Mesothelial cell of epicardium (in vitro differentiated cells): ENCODE measurements around the gene GPR179. TPM values are rescaled to one million over a fixed set of nuclear protein-coding genes. Genes with fewer than 3 reads are reported as not detected.

Experiments
- DNase-seq, 2 experiments: peaks; one replicate each; pipeline ENCODE4 v3.0.0; 2021; ENCODE audit warnings: low spot score in 2 of 2; ENCODE audit not compliant: unreplicated experiment in 2 of 2
- H3K27ac Mint-ChIP-seq: 2 replicates; pipeline ENCODE4 v1.8.0; 2021; ENCODE audit warnings: mixed read lengths
- H3K27me3 Mint-ChIP-seq: 2 replicates; pipeline ENCODE4 v1.8.0; 2021; ENCODE audit warnings: low read depth, mixed read lengths
- H3K36me3 Mint-ChIP-seq: 2 replicates; pipeline ENCODE4 v1.8.0; 2021; ENCODE audit warnings: mixed read lengths
- H3K4me1 Mint-ChIP-seq: 2 replicates; pipeline ENCODE4 v1.8.0; 2021; ENCODE audit warnings: mixed read lengths
- H3K4me3 Mint-ChIP-seq: 2 replicates; pipeline ENCODE4 v1.8.0; 2021; ENCODE audit warnings: mild to moderate bottlenecking, moderate library complexity, mixed read lengths
- H3K9me3 Mint-ChIP-seq: 2 replicates; pipeline ENCODE4 v1.8.0; 2021; ENCODE audit warnings: mixed read lengths
- total RNA-seq: library from RNA; stranded (reverse); gene quantifications from 3 replicates; pipeline ENCODE4 v1.2.1, GENCODE V29; 2021
- TF ChIP-seq, protein P1 (sequence below): fragments of 200-600 bp; sonication (generic); IDR thresholded peaks from one replicate; pipeline ENCODE4 v1.5.0; 2021; ENCODE audit warnings: antibody characterized with exemption; ENCODE audit not compliant: unreplicated experiment

The GPR179 gene
- total RNA-seq, 1 donor from 2014 or later, result 0.25 TPM

GRCh38 chr17:38350035-38350434 lies 6.3 kb upstream of the GPR179 start:
- Mint-ChIP-seq H3K4me3 (peak overlapping the region; percentile 82), H3K27ac (peak overlapping the region; percentile 78), H3K4me1 (peaks cover 33% of the 10 kb centered on the region), H3K27me3 (no peaks in the 10 kb centered on the region), H3K9me3 (no peaks in the 10 kb centered on the region), H3K36me3 (no peaks in the 10 kb centered on the region)
- no peak for DNase-seq
- TF ChIP-seq, protein P1, sequence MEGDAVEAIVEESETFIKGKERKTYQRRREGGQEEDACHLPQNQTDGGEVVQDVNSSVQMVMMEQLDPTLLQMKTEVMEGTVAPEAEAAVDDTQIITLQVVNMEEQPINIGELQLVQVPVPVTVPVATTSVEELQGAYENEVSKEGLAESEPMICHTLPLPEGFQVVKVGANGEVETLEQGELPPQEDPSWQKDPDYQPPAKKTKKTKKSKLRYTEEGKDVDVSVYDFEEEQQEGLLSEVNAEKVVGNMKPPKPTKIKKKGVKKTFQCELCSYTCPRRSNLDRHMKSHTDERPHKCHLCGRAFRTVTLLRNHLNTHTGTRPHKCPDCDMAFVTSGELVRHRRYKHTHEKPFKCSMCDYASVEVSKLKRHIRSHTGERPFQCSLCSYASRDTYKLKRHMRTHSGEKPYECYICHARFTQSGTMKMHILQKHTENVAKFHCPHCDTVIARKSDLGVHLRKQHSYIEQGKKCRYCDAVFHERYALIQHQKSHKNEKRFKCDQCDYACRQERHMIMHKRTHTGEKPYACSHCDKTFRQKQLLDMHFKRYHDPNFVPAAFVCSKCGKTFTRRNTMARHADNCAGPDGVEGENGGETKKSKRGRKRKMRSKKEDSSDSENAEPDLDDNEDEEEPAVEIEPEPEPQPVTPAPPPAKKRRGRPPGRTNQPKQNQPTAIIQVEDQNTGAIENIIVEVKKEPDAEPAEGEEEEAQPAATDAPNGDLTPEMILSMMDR, result no peak

DNA sequence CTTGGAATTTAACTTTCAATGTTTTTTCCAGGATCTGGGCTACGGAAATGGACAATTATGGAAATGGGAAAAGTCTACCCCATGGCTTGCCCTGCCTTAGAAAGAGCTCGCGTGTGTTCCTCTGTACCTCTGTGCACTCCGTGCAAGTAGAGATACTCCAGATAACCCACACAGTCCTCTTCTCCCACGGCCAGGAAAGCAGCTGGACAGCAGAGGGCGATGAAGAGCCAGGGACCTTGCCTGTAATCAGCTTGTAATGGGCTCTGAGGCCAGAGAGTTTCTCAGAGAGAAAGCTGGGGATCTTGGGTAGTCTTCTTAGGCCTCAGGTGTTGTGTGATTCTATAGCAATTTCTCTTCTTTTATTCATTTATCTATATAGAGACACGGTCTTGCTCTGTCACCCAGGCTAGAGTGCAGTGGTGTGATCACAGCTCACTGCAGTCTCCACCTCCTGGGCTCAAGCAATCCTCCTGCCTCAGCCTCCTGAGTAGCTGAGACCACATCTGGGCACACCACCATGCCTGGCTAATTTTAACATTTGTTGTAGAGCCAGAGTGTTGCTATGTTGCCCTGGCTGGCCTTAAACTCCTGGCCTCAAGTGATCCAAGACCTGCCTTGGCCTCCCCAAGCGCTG lies 5.5 kb upstream of the GPR179 start:
- H3K4me3 Mint-ChIP-seq, result no peak overlapping the region
- TF ChIP-seq, protein P1, result peak; percentile 70
- DNase-seq, result peak; percentile 59 to 87
- peak overlapping the region; percentile 23 for H3K27ac Mint-ChIP-seq
- H3K4me1 Mint-ChIP-seq, result peaks cover 25% of the 10 kb centered on the region
- H3K27me3 Mint-ChIP-seq, result no peaks in the 10 kb centered on the region
- H3K9me3 Mint-ChIP-seq, result no peaks in the 10 kb centered on the region
- no peaks in the 10 kb centered on the region for H3K36me3 Mint-ChIP-seq

- TF ChIP-seq, protein P1, result no peak
- DNase-seq, result no peak
- Mint-ChIP-seq H3K4me1 (peaks cover 13% of the 10 kb centered on the region), H3K27ac (no peak overlapping the region), H3K9me3 (no peaks in the 10 kb centered on the region), H3K4me3 (no peak overlapping the region), H3K36me3 (no peaks in the 10 kb centered on the region), H3K27me3 (no peaks in the 10 kb centered on the region)
These were observed 2.0 kb upstream of the GPR179 start for GRCh38 chr17:38345743-38346142.

- Mint-ChIP-seq H3K27me3 (no peaks in the 10 kb centered on the region), H3K4me1 (peaks cover 10% of the 10 kb centered on the region), H3K4me3 (no peak overlapping the region), H3K36me3 (no peaks in the 10 kb centered on the region), H3K9me3 (no peaks in the 10 kb centered on the region), H3K27ac (no peak overlapping the region)
- TF ChIP-seq, protein P1, result no peak
- DNase-seq, result no peak
These were observed 627 bp upstream of the GPR179 start for GRCh38 chr17:38344420-38344745.

DNA sequence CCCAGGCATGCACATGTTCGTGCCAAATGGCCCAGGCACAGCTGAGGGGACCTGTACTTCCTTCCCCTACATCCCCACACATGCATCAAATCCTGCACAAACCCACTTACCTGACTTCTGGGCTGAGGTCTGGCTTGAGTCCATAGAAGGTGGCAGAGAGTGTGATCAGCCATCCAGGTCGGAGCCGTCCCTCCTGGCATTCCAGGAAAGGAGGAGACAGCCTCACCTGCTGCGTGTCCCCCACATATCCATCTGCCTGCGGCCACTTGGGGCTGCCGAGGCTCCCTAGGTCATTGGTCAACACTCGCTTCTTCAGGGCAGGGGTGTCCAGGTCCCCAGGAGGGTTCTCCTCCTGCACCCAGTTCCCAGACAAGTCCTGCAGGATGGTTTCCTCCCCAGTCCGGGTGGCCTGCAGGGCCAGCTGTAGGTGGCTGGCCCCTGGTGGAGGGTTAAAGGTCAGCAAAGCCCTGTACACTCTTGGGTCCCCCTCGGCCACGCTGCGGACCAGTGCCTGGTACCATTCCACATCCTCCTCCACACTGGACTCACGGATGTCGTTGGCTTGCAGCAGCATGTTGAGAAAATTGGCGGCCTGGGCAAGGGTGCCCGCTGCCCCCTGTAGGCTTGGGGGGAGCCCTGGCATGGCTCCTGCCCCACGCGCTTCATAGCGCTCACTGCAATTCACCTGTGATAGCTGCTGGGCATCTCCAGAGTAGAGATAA lies 709 bp downstream of the GPR179 start:
- Mint-ChIP-seq H3K4me3 (no peak overlapping the region), H3K27ac (no peak overlapping the region), H3K36me3 (no peaks in the 10 kb centered on the region), H3K27me3 (peaks cover 2% of the 10 kb centered on the region), H3K9me3 (no peaks in the 10 kb centered on the region), H3K4me1 (peaks cover 7% of the 10 kb centered on the region)
- no peak for DNase-seq
- TF ChIP-seq, protein P1, result no peak
